Liver (tissue), 9 donors: Measurements from ENCODE around the gene CSF1. TPM values are rescaled to one million over a fixed set of nuclear protein-coding genes. Genes with fewer than 3 reads are reported as not detected.
A peak's percentile ranks its signal among the peaks of the same experiment; 100 is the strongest.

Source experiments
- DNase-seq: peaks from one replicate; pipeline ENCODE4 v3.0.0-alpha.2; 2017; ENCODE audit warnings: low spot score
- H3K27ac ChIP-seq, 2 donors: one replicate each; pipeline ENCODE4 v1.7.0; 2013; ENCODE audit warnings: inconsistent platforms in 2 of 2, low read length in 2 of 2, control low read depth in 1 of 2, low read depth in 1 of 2, mild to moderate bottlenecking in 1 of 2
- H3K27me3 ChIP-seq, 4 donors: one replicate each; pipeline versions ENCODE4 v1.6.1 to v1.7.0; 2013; ENCODE audit warnings: low read length in 3 of 4, inconsistent platforms in 1 of 4, mild to moderate bottlenecking in 1 of 4, moderate library complexity in 1 of 4; ENCODE audit not compliant: control insufficient read depth in 4 of 4, insufficient read depth in 4 of 4
- H3K36me3 ChIP-seq, 4 donors: one replicate each; pipeline versions ENCODE4 v1.6.1 to v1.7.0; 2013; ENCODE audit warnings: low read length in 3 of 4, mild to moderate bottlenecking in 3 of 4, low read depth in 1 of 4, moderate library complexity in 1 of 4; ENCODE audit not compliant: control insufficient read depth in 4 of 4, insufficient read depth in 3 of 4
- H3K4me1 ChIP-seq, 4 donors: one replicate each; pipeline versions ENCODE4 v1.6.1 to v1.7.0; 2013; ENCODE audit warnings: low read length in 3 of 4, mild to moderate bottlenecking in 3 of 4, moderate library complexity in 1 of 4; ENCODE audit not compliant: control insufficient read depth in 4 of 4, insufficient read depth in 4 of 4
- H3K4me3 ChIP-seq, 3 donors: one replicate each; pipeline versions ENCODE4 v1.6.1 to v1.7.0; 2013; ENCODE audit warnings: low read length in 3 of 3, control low read depth in 1 of 3, low read depth in 1 of 3, mild to moderate bottlenecking in 1 of 3
- H3K9ac ChIP-seq, 2 donors: one replicate each; pipeline ENCODE4 v1.7.0; 2013; ENCODE audit warnings: low read length in 2 of 2, mild to moderate bottlenecking in 2 of 2, moderate library complexity in 2 of 2, control low read depth in 1 of 2, low read depth in 1 of 2
- H3K9me3 ChIP-seq, 4 donors: one replicate each; pipeline versions ENCODE4 v1.6.1 to v1.7.0; 2013; ENCODE audit warnings: low read length in 3 of 4; ENCODE audit not compliant: control insufficient read depth in 4 of 4
- ATF3 ChIP-seq: IDR thresholded peaks from 2 replicates; pipeline ENCODE4 v1.6.1; 2016; ENCODE audit warnings: antibody characterized with exemption
- FOXA1 ChIP-seq: IDR thresholded peaks from 2 replicates; pipeline ENCODE4 v1.6.1; 2016; ENCODE audit warnings: antibody characterized with exemption
- GABPA ChIP-seq, 2 donors: IDR thresholded peaks in 1 of 2; conservative IDR thresholded peaks in 1 of 2; 2 replicates each; pipeline ENCODE4 v1.6.1; 2016; ENCODE audit warnings: antibody characterized with exemption in 2 of 2, mild to moderate bottlenecking in 1 of 2, moderate library complexity in 1 of 2
- HNF4G ChIP-seq: IDR thresholded peaks from 2 replicates; pipeline ENCODE4 v1.6.1; 2016; ENCODE audit warnings: antibody characterized with exemption
- JUND ChIP-seq, 2 donors: IDR thresholded peaks; 2 replicates each; pipeline ENCODE4 v1.6.1; 2016; ENCODE audit warnings: antibody characterized with exemption in 2 of 2
- NR2F2 ChIP-seq: IDR thresholded peaks from 2 replicates; pipeline ENCODE4 v1.6.1; 2016; ENCODE audit warnings: antibody characterized with exemption
- RAD21 ChIP-seq, 2 donors: IDR thresholded peaks; 2 replicates each; pipeline ENCODE4 v1.6.1; 2016; ENCODE audit warnings: antibody characterized with exemption in 2 of 2, mild to moderate bottlenecking in 2 of 2
- RXRA ChIP-seq, 2 donors: IDR thresholded peaks; 2 replicates each; pipeline ENCODE4 v1.6.1; 2017 to 2018; ENCODE audit warnings: antibody characterized with exemption in 2 of 2, mild to moderate bottlenecking in 1 of 2
- SP1 ChIP-seq: IDR thresholded peaks from 2 replicates; pipeline ENCODE4 v1.6.1; 2018; ENCODE audit warnings: antibody characterized with exemption, mild to moderate bottlenecking
- TAF1 ChIP-seq: conservative IDR thresholded peaks from 2 replicates; pipeline ENCODE4 v1.6.1; 2016; ENCODE audit warnings: antibody characterized with exemption, mild to moderate bottlenecking
- YY1 ChIP-seq: IDR thresholded peaks from 2 replicates; pipeline ENCODE4 v1.6.1; 2016; ENCODE audit warnings: antibody characterized with exemption, mild to moderate bottlenecking
- WGBS: extraction: QIAGEN DNeasy Blood & Tissue Kit; methylation state at CpG from one replicate; pipeline ENCODE4 v1.1.7; 2013; 5-methylcytosine and 5-hydroxymethylcytosine counted together
- polyA plus RNA-seq, 2 donors: library from polyadenylated mRNA; stranded (reverse) in 1 of 2; unstranded in 1 of 2; fragments of 200-250 nt in 1 of 2; fragments of >200 nt in 1 of 2; fragmentation: Nextera tagmentation in 1 of 2; extraction: Ambion mirVana in 1 of 2; gene quantifications; one replicate each; pipeline versions ENCODE4 v1.2.1 to v1.2.3, GENCODE V29; 2013 to 2015
- total RNA-seq, 2 donors: library from RNA; depleted of rRNA; stranded (reverse); fragments of >200 nt; gene quantifications; one replicate each; pipeline ENCODE4 v1.2.3, GENCODE V29; 2014
- TF ChIP-seq, protein P1 (sequence below): IDR thresholded peaks from 2 replicates; pipeline ENCODE4 v1.6.1; 2016; ENCODE audit warnings: antibody characterized with exemption, mild to moderate bottlenecking
- TF ChIP-seq, protein P2 (sequence below): IDR thresholded peaks from 2 replicates; pipeline ENCODE4 v1.6.1; 2016; ENCODE audit warnings: antibody characterized with exemption
- TF ChIP-seq, protein P3 (sequence below): fragments of 150-350 bp; IDR thresholded peaks from 2 replicates; pipeline ENCODE4 v1.5.1; 2017; ENCODE audit warnings: improper control_type of control experiment, low read depth, low read length; ENCODE audit not compliant: missing input control
- donor health status: healthy.
- donor health status: healthy.
- donor health status: healthy.
- donor health status: healthy.
- donor health status: healthy.

The CSF1 gene
- total and polyA plus RNA-seq, 4 donors: 6.3 to 15.2 (median 11.3) TPM

- peak overlapping the region in 1 of 2 donors; percentile 26 for H3K27ac ChIP-seq
- WGBS: 85% methylated on average over 8 of the region's 8 CpGs
- DNase-seq: no peak
Measured at GRCh38 chr1:109925159-109925990, 14.7 kb downstream of the CSF1 start.

GRCh38 chr1:109926662-109927300, 16.1 kb downstream of the CSF1 start:
- DNase-seq: no peak
- WGBS: 90% methylated on average over 2 of the region's 2 CpGs
- Histone ChIP-seq H3K4me1 (peaks cover 28 to 46% (median 38%) of the 10 kb centered on the region in 4 donors), H3K9ac (no peak overlapping the region), H3K36me3 (peaks cover 16 to 49% (median 29%) of the 10 kb centered on the region in 4 donors), H3K27ac (peak overlapping the region; percentile 55 to 69), H3K27me3 (no peaks in the 10 kb centered on the region), H3K9me3 (no peaks in the 10 kb centered on the region), H3K4me3 (no peak overlapping the region)
- TF ChIP-seq GABPA (IDR thresholded peaks at IDR 0.05 in 1 of 2, conservative IDR thresholded peaks at IDR 0.05 in 1 of 2) (no peak), ATF3 (no peak), JUND (IDR thresholded peaks at IDR 0.05) (no peak)

More at GRCh38 chr1:109925159-109925990, 14.7 kb downstream of the CSF1 start:
- no peaks in the 10 kb centered on the region for H3K9me3 ChIP-seq
- H3K9ac ChIP-seq: no peak overlapping the region
- TF ChIP-seq, protein P1, sequence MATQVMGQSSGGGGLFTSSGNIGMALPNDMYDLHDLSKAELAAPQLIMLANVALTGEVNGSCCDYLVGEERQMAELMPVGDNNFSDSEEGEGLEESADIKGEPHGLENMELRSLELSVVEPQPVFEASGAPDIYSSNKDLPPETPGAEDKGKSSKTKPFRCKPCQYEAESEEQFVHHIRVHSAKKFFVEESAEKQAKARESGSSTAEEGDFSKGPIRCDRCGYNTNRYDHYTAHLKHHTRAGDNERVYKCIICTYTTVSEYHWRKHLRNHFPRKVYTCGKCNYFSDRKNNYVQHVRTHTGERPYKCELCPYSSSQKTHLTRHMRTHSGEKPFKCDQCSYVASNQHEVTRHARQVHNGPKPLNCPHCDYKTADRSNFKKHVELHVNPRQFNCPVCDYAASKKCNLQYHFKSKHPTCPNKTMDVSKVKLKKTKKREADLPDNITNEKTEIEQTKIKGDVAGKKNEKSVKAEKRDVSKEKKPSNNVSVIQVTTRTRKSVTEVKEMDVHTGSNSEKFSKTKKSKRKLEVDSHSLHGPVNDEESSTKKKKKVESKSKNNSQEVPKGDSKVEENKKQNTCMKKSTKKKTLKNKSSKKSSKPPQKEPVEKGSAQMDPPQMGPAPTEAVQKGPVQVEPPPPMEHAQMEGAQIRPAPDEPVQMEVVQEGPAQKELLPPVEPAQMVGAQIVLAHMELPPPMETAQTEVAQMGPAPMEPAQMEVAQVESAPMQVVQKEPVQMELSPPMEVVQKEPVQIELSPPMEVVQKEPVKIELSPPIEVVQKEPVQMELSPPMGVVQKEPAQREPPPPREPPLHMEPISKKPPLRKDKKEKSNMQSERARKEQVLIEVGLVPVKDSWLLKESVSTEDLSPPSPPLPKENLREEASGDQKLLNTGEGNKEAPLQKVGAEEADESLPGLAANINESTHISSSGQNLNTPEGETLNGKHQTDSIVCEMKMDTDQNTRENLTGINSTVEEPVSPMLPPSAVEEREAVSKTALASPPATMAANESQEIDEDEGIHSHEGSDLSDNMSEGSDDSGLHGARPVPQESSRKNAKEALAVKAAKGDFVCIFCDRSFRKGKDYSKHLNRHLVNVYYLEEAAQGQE: no peak
- no peak for TF ChIP-seq SP1
- TF ChIP-seq ATF3: no peak
- TF ChIP-seq HNF4G: no peak
- TF ChIP-seq NR2F2: no peak
- TF ChIP-seq RXRA (IDR thresholded peaks at IDR 0.05): no peak
- no peak for TF ChIP-seq RAD21 (IDR thresholded peaks at IDR 0.05)
- TF ChIP-seq YY1: no peak
- TF ChIP-seq, protein P2, sequence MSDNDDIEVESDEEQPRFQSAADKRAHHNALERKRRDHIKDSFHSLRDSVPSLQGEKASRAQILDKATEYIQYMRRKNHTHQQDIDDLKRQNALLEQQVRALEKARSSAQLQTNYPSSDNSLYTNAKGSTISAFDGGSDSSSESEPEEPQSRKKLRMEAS: no peak
- no peak overlapping the region for H3K4me3 ChIP-seq
- peaks cover 23 to 37% (median 31%) of the 10 kb centered on the region in 4 donors for H3K4me1 ChIP-seq
- H3K27me3 ChIP-seq: no peaks in the 10 kb centered on the region
- H3K36me3 ChIP-seq: peaks cover 19 to 62% (median 40%) of the 10 kb centered on the region in 4 donors

DNA sequence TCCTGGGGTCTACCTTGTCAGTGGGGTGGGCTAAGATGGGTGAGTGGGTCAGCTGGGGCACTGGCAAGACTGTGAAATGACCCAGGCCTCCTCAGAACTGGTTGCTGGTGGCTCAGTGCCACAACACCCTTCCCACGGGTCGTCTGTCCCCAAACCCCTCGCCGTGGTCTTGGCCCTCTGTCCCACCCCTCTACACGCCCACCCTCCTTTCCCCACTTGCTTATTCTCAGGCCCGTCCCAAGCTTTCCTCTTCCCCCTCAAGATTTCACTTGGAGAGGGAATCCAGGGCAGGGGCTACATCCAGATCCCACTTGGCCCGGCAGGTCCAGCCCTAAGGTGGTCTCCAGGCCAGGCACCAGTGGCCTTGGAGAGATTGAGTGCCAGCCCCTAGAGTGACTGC, 16.7 kb downstream of the CSF1 start:
- WGBS: 70% methylated on average over 7 of the region's 7 CpGs
- DNase-seq: no peak
- Histone ChIP-seq H3K27me3 (no peaks in the 10 kb centered on the region), H3K36me3 (peaks cover 16 to 43% (median 24%) of the 10 kb centered on the region in 4 donors), H3K27ac (peak overlapping the region; percentile 55 to 69), H3K9ac (no peak overlapping the region), H3K4me3 (no peak overlapping the region), H3K9me3 (no peaks in the 10 kb centered on the region), H3K4me1 (peaks cover 28 to 46% (median 38%) of the 10 kb centered on the region in 4 donors)
- TF ChIP-seq SP1: no peak
- TF ChIP-seq, protein P1: no peak
- no peak for TF ChIP-seq GABPA (IDR thresholded peaks at IDR 0.05 in 1 of 2, conservative IDR thresholded peaks at IDR 0.05 in 1 of 2)
- TF ChIP-seq TAF1: no peak
- TF ChIP-seq RAD21 (IDR thresholded peaks at IDR 0.05): no peak
- TF ChIP-seq, protein P3, sequence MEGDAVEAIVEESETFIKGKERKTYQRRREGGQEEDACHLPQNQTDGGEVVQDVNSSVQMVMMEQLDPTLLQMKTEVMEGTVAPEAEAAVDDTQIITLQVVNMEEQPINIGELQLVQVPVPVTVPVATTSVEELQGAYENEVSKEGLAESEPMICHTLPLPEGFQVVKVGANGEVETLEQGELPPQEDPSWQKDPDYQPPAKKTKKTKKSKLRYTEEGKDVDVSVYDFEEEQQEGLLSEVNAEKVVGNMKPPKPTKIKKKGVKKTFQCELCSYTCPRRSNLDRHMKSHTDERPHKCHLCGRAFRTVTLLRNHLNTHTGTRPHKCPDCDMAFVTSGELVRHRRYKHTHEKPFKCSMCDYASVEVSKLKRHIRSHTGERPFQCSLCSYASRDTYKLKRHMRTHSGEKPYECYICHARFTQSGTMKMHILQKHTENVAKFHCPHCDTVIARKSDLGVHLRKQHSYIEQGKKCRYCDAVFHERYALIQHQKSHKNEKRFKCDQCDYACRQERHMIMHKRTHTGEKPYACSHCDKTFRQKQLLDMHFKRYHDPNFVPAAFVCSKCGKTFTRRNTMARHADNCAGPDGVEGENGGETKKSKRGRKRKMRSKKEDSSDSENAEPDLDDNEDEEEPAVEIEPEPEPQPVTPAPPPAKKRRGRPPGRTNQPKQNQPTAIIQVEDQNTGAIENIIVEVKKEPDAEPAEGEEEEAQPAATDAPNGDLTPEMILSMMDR: no peak
- no peak for TF ChIP-seq NR2F2
- no peak for TF ChIP-seq FOXA1
- TF ChIP-seq ATF3: no peak
